H1 (cell line): ENCODE measurements around the gene CTF1.

Source experiments
- YY1 ChIP-seq: IDR thresholded peaks from 2 replicates; pipeline ENCODE4 v1.6.1; 2011; ENCODE audit warnings: low read depth, mild to moderate bottlenecking, low read length
- TF ChIP-seq, protein P1 (sequence below): IDR thresholded peaks from 2 replicates; pipeline ENCODE4 v1.6.1; 2012; ENCODE audit warnings: inconsistent platforms
- TF ChIP-seq, protein P2 (sequence below), 3 experiments: IDR thresholded peaks; 1 replicate in 2 of 3; 2 replicates in 1 of 3; pipeline versions ENCODE4 v1.5.1 to v1.6.1; 2011; ENCODE audit warnings: low read length in 3 of 3, mild to moderate bottlenecking in 3 of 3, inconsistent platforms in 2 of 3, low read depth in 1 of 3, moderate library complexity in 1 of 3; ENCODE audit not compliant: insufficient read depth in 1 of 3; ENCODE audit errors: control extremely low read depth in 1 of 3

DNA sequence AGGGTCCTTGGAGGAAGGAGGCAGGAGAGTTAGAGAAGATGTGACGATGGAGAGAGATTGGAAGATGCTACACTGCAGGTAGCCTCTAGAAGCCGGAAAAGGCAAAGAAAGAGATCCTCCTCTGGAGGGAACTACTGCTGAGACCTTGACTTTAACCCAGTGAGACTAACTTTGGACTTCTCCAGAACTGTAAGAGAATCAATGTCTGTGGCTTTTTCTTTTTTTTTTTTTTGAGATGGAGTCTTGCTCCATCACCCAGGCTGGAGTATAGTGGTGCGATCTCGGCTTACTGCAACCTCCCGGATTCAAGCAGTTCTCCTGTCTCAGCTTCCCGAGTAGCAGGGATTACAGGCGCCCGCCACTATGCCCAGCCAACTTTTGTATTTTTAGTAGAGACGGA lies 11.2 kb upstream of the CTF1 start:
- TF ChIP-seq, protein P1, sequence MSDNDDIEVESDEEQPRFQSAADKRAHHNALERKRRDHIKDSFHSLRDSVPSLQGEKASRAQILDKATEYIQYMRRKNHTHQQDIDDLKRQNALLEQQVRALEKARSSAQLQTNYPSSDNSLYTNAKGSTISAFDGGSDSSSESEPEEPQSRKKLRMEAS = no peak
- TF ChIP-seq, protein P2, sequence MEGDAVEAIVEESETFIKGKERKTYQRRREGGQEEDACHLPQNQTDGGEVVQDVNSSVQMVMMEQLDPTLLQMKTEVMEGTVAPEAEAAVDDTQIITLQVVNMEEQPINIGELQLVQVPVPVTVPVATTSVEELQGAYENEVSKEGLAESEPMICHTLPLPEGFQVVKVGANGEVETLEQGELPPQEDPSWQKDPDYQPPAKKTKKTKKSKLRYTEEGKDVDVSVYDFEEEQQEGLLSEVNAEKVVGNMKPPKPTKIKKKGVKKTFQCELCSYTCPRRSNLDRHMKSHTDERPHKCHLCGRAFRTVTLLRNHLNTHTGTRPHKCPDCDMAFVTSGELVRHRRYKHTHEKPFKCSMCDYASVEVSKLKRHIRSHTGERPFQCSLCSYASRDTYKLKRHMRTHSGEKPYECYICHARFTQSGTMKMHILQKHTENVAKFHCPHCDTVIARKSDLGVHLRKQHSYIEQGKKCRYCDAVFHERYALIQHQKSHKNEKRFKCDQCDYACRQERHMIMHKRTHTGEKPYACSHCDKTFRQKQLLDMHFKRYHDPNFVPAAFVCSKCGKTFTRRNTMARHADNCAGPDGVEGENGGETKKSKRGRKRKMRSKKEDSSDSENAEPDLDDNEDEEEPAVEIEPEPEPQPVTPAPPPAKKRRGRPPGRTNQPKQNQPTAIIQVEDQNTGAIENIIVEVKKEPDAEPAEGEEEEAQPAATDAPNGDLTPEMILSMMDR (IDR thresholded peaks at IDR 0.05; ENCODE audit: control extremely low read depth in 1 of 3, insufficient read depth in 1 of 3, low read depth in 1 of 3, low read length in 3 of 3) = no peak
- TF ChIP-seq YY1 = no peak
